ENCODE measurements around the gene WBP2. TPM values are rescaled to one million over a fixed set of nuclear protein-coding genes. Genes with fewer than 3 reads are reported as not detected.
"Not testable (repeated sequence)": the region's sequence is repeated elsewhere in the genome, so short reads cannot be mapped to it uniquely, and the experiment has no call there.

Gene WBP2
- total RNA-seq, 1 experiment from 2014 or later: 132 TPM

GRCh38 chr17:75853433-75853832, 1.7 kb downstream of the WBP2 start:
- TF ChIP-seq CEBPB (IDR thresholded peaks at IDR 0.05; ENCODE audit: low read depth): no peak
- TF ChIP-seq POLR2AphosphoS5 (IDR thresholded peaks at IDR 0.05; ENCODE audit: low read depth, low read length): no peak
- no peak for TF ChIP-seq FOSL1 (IDR thresholded peaks at IDR 0.05; ENCODE audit: low read depth)
- no peak for TF ChIP-seq CTCF (IDR thresholded peaks at IDR 0.05 in 2 of 3, conservative IDR thresholded peaks at IDR 0.05 in 1 of 3; ENCODE audit: borderline replicate concordance in 1 of 3, insufficient read depth in 1 of 3, low read depth in 2 of 3, low read length in 2 of 3)
- TF ChIP-seq SRF (IDR thresholded peaks at IDR 0.05; ENCODE audit: low read depth): no peak
- TF ChIP-seq RAD21 (IDR thresholded peaks at IDR 0.05; ENCODE audit: low read depth): no peak
- no peak for TF ChIP-seq SP1 (IDR thresholded peaks at IDR 0.05; ENCODE audit: low read depth)
- Histone ChIP-seq H3K4me3 (replicated peaks in 1 of 2; ENCODE audit: low read depth in 1 of 2, low read length in 2 of 2) (no peak overlapping the region), H3K9me2 (ENCODE audit: insufficient read depth) (no peaks in the 10 kb centered on the region), H3K27ac (ENCODE audit: low read depth, low read length) (no peak overlapping the region), H3K79me2 (ENCODE audit: insufficient read depth, low read length) (peaks cover 20% of the 10 kb centered on the region; the same call in 1 of the 2 replicates), H2AFZ (ENCODE audit: low read depth, low read length, poor library complexity, severe bottlenecking) (no peak overlapping the region), H3K4me2 (ENCODE audit: low read length) (peak overlapping the region; percentile 96; the same call in 1 of the 2 replicates), H3K4me1 (ENCODE audit: control insufficient read depth in 1 of 2, insufficient read depth in 2 of 2, low read length in 2 of 2) (peaks cover 12 to 30% of the 10 kb centered on the region in 2 experiments), H3K9ac (ENCODE audit: low read length) (peak overlapping the region; percentile 8; the same call in 1 of the 2 replicates), H4K20me1 (ENCODE audit: insufficient read depth) (no peaks in the 10 kb centered on the region), H3K27me3 (ENCODE audit: insufficient read depth, low read length) (no peaks in the 10 kb centered on the region), H3K36me3 (ENCODE audit: control insufficient read depth in 1 of 2, insufficient read depth in 2 of 2, low read length in 2 of 2) (peaks cover 6 to 9% of the 10 kb centered on the region in 2 experiments; a peak in 3 of 4 replicates), H3K9me3 (ENCODE audit: control insufficient read depth in 1 of 2, insufficient read depth in 1 of 2, low read depth in 1 of 2, low read length in 2 of 2) (no peaks in the 10 kb centered on the region)
- intact Hi-C loops (cut with micrococcal nuclease): loop anchor here (10.0 kb wide), 1 partner anchor 179 kb away; no protein-coding TSS in a partner anchor
- no peak for DNase-seq (ENCODE audit: low read depth, low spot score)
- POLR2A ChIA-PET: interaction anchor here (6.8 kb wide), 1 partner anchor 76 kb away, joined by 83 read pairs; a partner anchor contains a TSS
- ATAC-seq: no peak
- CTCF ChIA-PET: interaction anchor here (4.3 kb wide), 1 partner anchor 7 kb away, joined by 46 read pairs; no protein-coding TSS in a partner anchor
- no TSS peak for BruUV-seq (replicated peaks)
- RAD21 ChIA-PET (ENCODE audit: low non-redundant PET in 1 of 2, low total read pairs in 2 of 2, uncharacterized antibody in 2 of 2, unreplicated experiment in 2 of 2): no interaction called here

GRCh38 chr17:75851693-75851991, 3.5 kb downstream of the WBP2 start:
- BruUV-seq (replicated peaks): not testable (repeated sequence)
- CTCF ChIA-PET: interaction anchor here (0.5 to 1.5 kb wide), 2 partner anchors 9 to 86 kb away, joined by 3 to 7 read pairs; no protein-coding TSS in a partner anchor
- POLR2A ChIA-PET: interaction anchor here (0.7 kb wide), 1 partner anchor 28 kb away, joined by 7 read pairs; no protein-coding TSS in a partner anchor

More at GRCh38 chr17:75851693-75851991, 3.5 kb downstream of the WBP2 start:
- DNase-seq (ENCODE audit: low read depth, low spot score); H3K4me2 ChIP-seq (ENCODE audit: low read length); H3K9me2 ChIP-seq (ENCODE audit: insufficient read depth); H4K20me1 ChIP-seq (ENCODE audit: insufficient read depth); H2AFZ ChIP-seq (ENCODE audit: low read depth, low read length, poor library complexity, severe bottlenecking); H3K9ac ChIP-seq (ENCODE audit: low read length); ATAC-seq; H3K4me3 ChIP-seq (replicated peaks in 1 of 2; ENCODE audit: low read depth in 1 of 2, low read length in 2 of 2); RAD21 ChIA-PET (ENCODE audit: low non-redundant PET in 1 of 2, low total read pairs in 2 of 2, uncharacterized antibody in 2 of 2, unreplicated experiment in 2 of 2); H3K27me3 ChIP-seq (ENCODE audit: insufficient read depth, low read length); H3K27ac ChIP-seq (ENCODE audit: low read depth, low read length); H3K9me3 ChIP-seq (ENCODE audit: control insufficient read depth in 1 of 2, insufficient read depth in 1 of 2, low read depth in 1 of 2, low read length in 2 of 2): not testable (repeated sequence)
- intact Hi-C loops (cut with micrococcal nuclease): loop anchor here (10.0 kb wide), 1 partner anchor 177 kb away; no protein-coding TSS in a partner anchor
- peaks cover 20% of the 10 kb centered on the region; the same call in 1 of the 2 replicates for H3K79me2 ChIP-seq (ENCODE audit: insufficient read depth, low read length)
- peaks cover 23 to 25% of the 10 kb centered on the region in 2 experiments; a peak in 3 of 4 replicates for H3K36me3 ChIP-seq (ENCODE audit: control insufficient read depth in 1 of 2, insufficient read depth in 2 of 2, low read length in 2 of 2)
- peaks cover 18 to 43% of the 10 kb centered on the region in 2 experiments for H3K4me1 ChIP-seq (ENCODE audit: control insufficient read depth in 1 of 2, insufficient read depth in 2 of 2, low read length in 2 of 2)

Measured in HCT116 (cell line).